Measurements from ENCODE around the gene CHI3L1. TPM values are rescaled to one million over a fixed set of nuclear protein-coding genes. Genes with fewer than 3 reads are reported as not detected.

The CHI3L1 gene
- total RNA-seq, 2 donors from 2014 or later: 0.68 to 5.0 TPM

DNA sequence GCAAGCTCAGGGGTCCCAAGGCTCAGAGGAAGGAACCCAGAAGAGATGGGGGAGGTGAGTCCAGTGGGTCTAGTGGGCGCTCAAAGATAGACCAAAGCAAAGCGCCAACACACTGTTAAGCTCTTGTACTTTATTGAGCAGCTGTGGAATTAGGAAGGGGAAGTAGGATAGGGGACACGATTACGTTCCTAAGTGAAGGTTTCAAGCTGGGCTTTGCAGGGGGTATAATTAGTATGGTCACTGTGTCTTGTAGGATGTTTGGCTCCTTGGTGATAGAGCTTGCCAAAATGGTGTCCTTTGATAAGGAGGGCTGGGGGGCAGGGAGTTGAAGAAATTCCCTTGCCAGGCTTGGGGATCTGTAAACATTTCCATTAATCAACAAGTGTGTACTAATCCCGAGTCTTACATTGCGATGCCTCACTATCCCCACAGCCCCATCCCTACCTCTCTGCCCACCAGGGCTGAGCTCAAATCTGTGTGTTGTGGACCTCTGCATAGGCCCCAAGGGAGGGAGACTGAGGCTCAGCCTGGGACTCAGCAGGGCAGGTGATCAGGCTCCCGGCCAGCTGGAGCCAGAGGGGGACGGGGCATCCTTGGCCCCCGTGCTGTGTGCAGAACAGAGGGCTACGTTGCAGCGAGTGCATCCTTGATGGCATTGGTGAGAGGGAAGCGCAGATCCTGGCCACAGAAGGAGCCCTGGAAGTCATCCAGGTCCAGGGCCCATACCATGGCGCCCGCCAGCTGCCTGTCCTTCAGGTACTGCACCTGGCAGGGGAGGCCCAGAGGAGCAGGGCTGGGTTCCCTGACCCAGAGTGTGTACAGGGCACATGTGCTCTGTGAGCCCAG is 7.5 kb downstream of the CHI3L1 start:
- DNase-seq (ENCODE audit: low spot score): no peak
- no peaks in the 10 kb centered on the region for H3K27me3 ChIP-seq (replicated peaks; ENCODE audit: insufficient read depth)
- no peak overlapping the region for H3K27ac ChIP-seq
- no peak for ATAC-seq (ENCODE audit: insufficient number of reproducible peaks, low FRiP score, low read depth)
- H3K36me3 ChIP-seq: no peaks in the 10 kb centered on the region
- TF ChIP-seq, protein P1, sequence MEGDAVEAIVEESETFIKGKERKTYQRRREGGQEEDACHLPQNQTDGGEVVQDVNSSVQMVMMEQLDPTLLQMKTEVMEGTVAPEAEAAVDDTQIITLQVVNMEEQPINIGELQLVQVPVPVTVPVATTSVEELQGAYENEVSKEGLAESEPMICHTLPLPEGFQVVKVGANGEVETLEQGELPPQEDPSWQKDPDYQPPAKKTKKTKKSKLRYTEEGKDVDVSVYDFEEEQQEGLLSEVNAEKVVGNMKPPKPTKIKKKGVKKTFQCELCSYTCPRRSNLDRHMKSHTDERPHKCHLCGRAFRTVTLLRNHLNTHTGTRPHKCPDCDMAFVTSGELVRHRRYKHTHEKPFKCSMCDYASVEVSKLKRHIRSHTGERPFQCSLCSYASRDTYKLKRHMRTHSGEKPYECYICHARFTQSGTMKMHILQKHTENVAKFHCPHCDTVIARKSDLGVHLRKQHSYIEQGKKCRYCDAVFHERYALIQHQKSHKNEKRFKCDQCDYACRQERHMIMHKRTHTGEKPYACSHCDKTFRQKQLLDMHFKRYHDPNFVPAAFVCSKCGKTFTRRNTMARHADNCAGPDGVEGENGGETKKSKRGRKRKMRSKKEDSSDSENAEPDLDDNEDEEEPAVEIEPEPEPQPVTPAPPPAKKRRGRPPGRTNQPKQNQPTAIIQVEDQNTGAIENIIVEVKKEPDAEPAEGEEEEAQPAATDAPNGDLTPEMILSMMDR (IDR thresholded peaks at IDR 0.05): no peak
- no peaks in the 10 kb centered on the region for H3K4me1 ChIP-seq (ENCODE audit: control insufficient read depth in 1 of 2, low read depth in 2 of 2)
- H3K9me3 ChIP-seq: no peaks in the 10 kb centered on the region
- H3K4me3 ChIP-seq: no peak overlapping the region

DNA sequence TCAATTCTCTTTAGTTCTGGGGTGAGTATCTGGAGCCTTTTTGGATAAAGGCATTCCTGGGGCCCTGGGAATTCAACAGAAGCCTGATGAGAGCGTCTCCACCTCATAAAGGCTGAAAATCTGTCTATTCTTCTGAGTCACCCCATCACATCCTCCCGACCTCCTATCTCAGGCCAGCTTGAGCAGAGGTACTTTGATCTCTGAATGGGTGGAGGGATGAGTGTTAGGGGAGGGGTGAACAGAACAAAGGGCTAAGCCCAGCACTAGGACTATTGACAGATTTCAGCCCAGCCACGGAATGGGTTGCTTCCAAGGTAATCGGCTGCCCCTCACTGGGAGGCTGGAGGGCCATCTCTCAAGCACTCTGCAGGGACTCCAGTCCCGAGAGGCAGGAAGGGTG is 8.4 kb downstream of the CHI3L1 start:
- no peaks in the 10 kb centered on the region for H3K36me3 ChIP-seq
- TF ChIP-seq, protein P1 (IDR thresholded peaks at IDR 0.05): no peak
- H3K27ac ChIP-seq: no peak overlapping the region
- DNase-seq (ENCODE audit: low spot score) (no peak), ATAC-seq (ENCODE audit: insufficient number of reproducible peaks, low FRiP score, low read depth) (no peak)
- no peaks in the 10 kb centered on the region for H3K4me1 ChIP-seq (ENCODE audit: control insufficient read depth in 1 of 2, low read depth in 2 of 2)
- H3K27me3 ChIP-seq (replicated peaks; ENCODE audit: insufficient read depth): no peaks in the 10 kb centered on the region
- no peak overlapping the region for H3K4me3 ChIP-seq
- H3K9me3 ChIP-seq: no peaks in the 10 kb centered on the region

DNA sequence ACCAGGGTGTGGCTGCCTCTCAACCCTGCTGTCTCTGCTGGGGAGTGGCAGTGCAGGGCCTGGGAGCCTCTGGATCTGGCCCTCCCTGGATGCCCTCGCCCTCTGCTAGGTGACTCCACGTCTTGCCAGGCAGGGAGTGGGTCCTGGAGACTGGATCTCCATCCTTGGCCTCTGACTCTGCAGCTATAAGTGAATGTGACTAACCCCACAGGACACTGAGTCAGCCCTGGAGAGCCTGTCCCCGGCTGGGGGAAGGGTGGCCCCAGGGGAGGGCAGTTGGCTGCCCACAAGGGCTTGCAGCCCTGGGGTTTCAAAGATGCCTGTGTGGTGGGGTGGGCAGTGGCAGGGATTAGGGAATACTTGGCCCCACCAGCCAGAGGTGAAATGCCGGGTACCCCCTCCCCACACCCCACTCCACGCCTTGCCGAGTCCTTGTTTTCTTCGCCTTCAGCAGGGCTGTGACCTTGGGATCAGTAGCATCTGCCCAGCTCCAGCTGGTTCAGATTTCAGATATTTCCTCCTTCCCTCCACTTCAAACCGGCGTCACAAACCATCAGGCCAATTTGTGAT is 8.9 kb downstream of the CHI3L1 start:
- no peaks in the 10 kb centered on the region for H3K4me1 ChIP-seq (ENCODE audit: control insufficient read depth in 1 of 2, low read depth in 2 of 2)
- H3K9me3 ChIP-seq: no peaks in the 10 kb centered on the region
- no peaks in the 10 kb centered on the region for H3K27me3 ChIP-seq (replicated peaks; ENCODE audit: insufficient read depth)
- ATAC-seq (ENCODE audit: insufficient number of reproducible peaks, low FRiP score, low read depth) (no peak), DNase-seq (ENCODE audit: low spot score) (no peak)
- no peaks in the 10 kb centered on the region for H3K36me3 ChIP-seq
- H3K27ac ChIP-seq: no peak overlapping the region
- no peak overlapping the region for H3K4me3 ChIP-seq
- TF ChIP-seq, protein P1 (IDR thresholded peaks at IDR 0.05): no peak

DNA sequence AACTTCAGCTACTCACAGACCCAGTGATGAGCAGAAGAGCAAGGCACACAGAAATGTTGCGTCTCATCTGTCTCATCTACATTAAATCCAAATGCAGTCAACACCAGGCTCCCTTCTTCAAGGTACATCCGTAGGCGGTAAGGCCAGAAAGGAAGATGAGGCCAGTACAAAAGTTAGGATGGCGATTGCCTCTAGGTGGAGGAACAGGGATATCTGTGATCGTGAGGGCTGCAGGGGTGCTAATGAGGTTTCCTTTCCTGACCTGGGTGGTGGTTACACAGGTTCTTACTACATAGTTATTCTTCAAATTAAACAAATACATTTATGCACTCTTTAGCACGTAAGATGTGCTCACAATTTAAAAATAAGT is 9.5 kb downstream of the CHI3L1 start:
- ATAC-seq (ENCODE audit: insufficient number of reproducible peaks, low FRiP score, low read depth) (no peak), DNase-seq (ENCODE audit: low spot score) (no peak)
- H3K27me3 ChIP-seq (replicated peaks; ENCODE audit: insufficient read depth): no peaks in the 10 kb centered on the region
- no peak overlapping the region for H3K27ac ChIP-seq
- no peaks in the 10 kb centered on the region for H3K36me3 ChIP-seq
- no peaks in the 10 kb centered on the region for H3K9me3 ChIP-seq
- H3K4me3 ChIP-seq: no peak overlapping the region
- TF ChIP-seq, protein P1 (IDR thresholded peaks at IDR 0.05): no peak
- H3K4me1 ChIP-seq (ENCODE audit: control insufficient read depth in 1 of 2, low read depth in 2 of 2): no peaks in the 10 kb centered on the region

DNA sequence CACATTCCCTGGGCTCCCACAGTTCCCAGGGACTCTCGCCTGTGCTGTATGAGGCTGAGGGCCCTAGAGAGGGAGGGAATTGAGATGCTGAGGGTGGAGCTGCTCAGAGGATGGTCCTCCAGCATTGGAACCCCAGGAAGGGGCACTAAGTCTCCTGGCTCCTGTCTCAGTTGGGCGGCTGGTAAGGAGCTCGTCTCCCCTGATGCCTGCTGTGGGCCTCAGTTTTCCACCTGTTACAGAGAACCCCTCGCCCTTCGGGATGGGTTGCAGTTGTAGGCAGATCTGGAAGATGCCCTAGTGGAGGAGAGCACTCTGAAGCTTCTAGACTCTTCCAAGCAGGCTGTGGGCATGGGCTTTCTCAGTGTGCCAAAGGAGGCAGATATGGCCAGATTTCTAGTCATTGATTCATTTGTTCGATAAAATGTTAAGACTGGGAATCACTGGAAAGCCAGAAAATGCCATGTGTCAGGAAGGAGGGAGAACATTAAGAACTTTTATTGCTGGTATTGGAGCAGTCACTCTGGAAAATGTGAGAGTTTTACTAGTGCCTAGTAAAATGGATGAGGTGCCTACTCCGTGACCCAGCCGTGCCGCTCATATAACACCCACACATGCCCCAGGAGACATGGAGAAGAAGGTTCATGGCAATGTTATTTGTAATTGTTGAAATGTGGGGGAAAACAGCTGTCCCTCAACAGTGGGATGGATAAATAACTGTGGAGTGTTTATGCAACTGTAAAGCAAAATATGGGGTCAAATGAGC is 10.1 kb downstream of the CHI3L1 start:
- Histone ChIP-seq H3K36me3 (no peaks in the 10 kb centered on the region), H3K9me3 (no peaks in the 10 kb centered on the region), H3K27ac (no peak overlapping the region), H3K27me3 (replicated peaks; ENCODE audit: insufficient read depth) (no peaks in the 10 kb centered on the region), H3K4me1 (ENCODE audit: control insufficient read depth in 1 of 2, low read depth in 2 of 2) (no peaks in the 10 kb centered on the region), H3K4me3 (no peak overlapping the region)
- ATAC-seq (ENCODE audit: insufficient number of reproducible peaks, low FRiP score, low read depth) (no peak), DNase-seq (ENCODE audit: low spot score) (no peak)
- TF ChIP-seq, protein P1 (IDR thresholded peaks at IDR 0.05): no peak
